SK-N-SH treated with all-trans-retinoic acid at 6 μM for 48 hours (cell line): ENCODE results near the gene DGAT2.

Experiments used
- ATAC-seq: fragments of 200-7000 bp; cut with Tn5 transposase; 3 replicates; pipeline ENCODE4 v1.9.1; 2020; ENCODE audit warnings: mild to moderate bottlenecking, moderate library complexity
- ARNTL ChIP-seq: fragments of 450-650 bp; formaldehyde crosslinking; IDR thresholded peaks from 2 replicates; pipeline ENCODE4 v1.5.0; 2020; ENCODE audit warnings: low read depth, mild to moderate bottlenecking, moderate library complexity, borderline replicate concordance
- BACH2 ChIP-seq: fragments of 250-450 bp; sonication (Bioruptor Pico); IDR thresholded peaks from 2 replicates; pipeline ENCODE4 v1.9.0; 2021; ENCODE audit warnings: mild to moderate bottlenecking, borderline replicate concordance
- CREB5 ChIP-seq: fragments of 250-450 bp; sonication (Bioruptor Pico); IDR thresholded peaks from 2 replicates; pipeline ENCODE4 v1.5.1; 2020; ENCODE audit warnings: low read depth, mild to moderate bottlenecking, moderate library complexity
- CSDC2 ChIP-seq: fragments of 250-450 bp; sonication (Bioruptor Pico); IDR thresholded peaks from 2 replicates; pipeline ENCODE4 v1.5.0; 2020; ENCODE audit warnings: mild to moderate bottlenecking, moderate library complexity
- CSRNP3 ChIP-seq: fragments of 250-450 bp; sonication (Bioruptor Pico); IDR thresholded peaks from 2 replicates; pipeline ENCODE4 v1.5.1; 2021; ENCODE audit warnings: mild to moderate bottlenecking, moderate library complexity
- ESRRG ChIP-seq: fragments of 250-450 bp; sonication (Bioruptor Pico); IDR thresholded peaks from 2 replicates; pipeline ENCODE4 v1.6.1; 2021; ENCODE audit warnings: mild to moderate bottlenecking
- GLIS3 ChIP-seq: fragments of 250-450 bp; sonication (Bioruptor Pico); IDR thresholded peaks from 2 replicates; pipeline ENCODE4 v1.5.0; 2020; ENCODE audit warnings: mild to moderate bottlenecking, moderate library complexity
- ISL1 ChIP-seq: fragments of 250-450 bp; sonication (Bioruptor Pico); IDR thresholded peaks from 2 replicates; pipeline ENCODE4 v2.1.2; 2022; ENCODE audit warnings: mild to moderate bottlenecking, moderate library complexity
- OSR1 ChIP-seq: fragments of 250-450 bp; sonication (Bioruptor Pico); IDR thresholded peaks from 2 replicates; pipeline ENCODE4 v1.8.0; 2022; ENCODE audit warnings: moderate library complexity, mild to moderate bottlenecking, inconsistent platforms
- PATZ1 ChIP-seq: fragments of 250-450 bp; sonication (Bioruptor Pico); IDR thresholded peaks from 2 replicates; pipeline ENCODE4 v1.8.0; 2020; ENCODE audit warnings: mild to moderate bottlenecking, moderate library complexity, borderline replicate concordance
- POU6F1 ChIP-seq: fragments of 250-450 bp; sonication (Bioruptor Pico); IDR thresholded peaks from 2 replicates; pipeline ENCODE4 v1.8.0; 2021; ENCODE audit warnings: low read depth, mild to moderate bottlenecking, moderate library complexity, borderline replicate concordance
- RARB ChIP-seq: fragments of 250-450 bp; sonication (Bioruptor Pico); IDR thresholded peaks from 2 replicates; pipeline ENCODE4 v1.8.0; 2021; ENCODE audit warnings: mild to moderate bottlenecking, moderate library complexity
- SNAI2 ChIP-seq: fragments of 250-450 bp; sonication (Bioruptor Pico); IDR thresholded peaks from 2 replicates; pipeline ENCODE4 v1.5.0; 2020; ENCODE audit warnings: mild to moderate bottlenecking, moderate library complexity
- TOX ChIP-seq: fragments of 250-450 bp; sonication (Bioruptor Pico); IDR thresholded peaks from 2 replicates; pipeline ENCODE4 v1.8.0; 2021; ENCODE audit warnings: mild to moderate bottlenecking, moderate library complexity, borderline replicate concordance
- TSHZ2 ChIP-seq: fragments of 250-450 bp; sonication (Bioruptor Pico); IDR thresholded peaks from 2 replicates; pipeline ENCODE4 v1.5.0; 2020; ENCODE audit warnings: mild to moderate bottlenecking, moderate library complexity
- ZC3H10 ChIP-seq: fragments of 250-450 bp; sonication (Bioruptor Pico); IDR thresholded peaks from 2 replicates; pipeline ENCODE4 v1.5.1; 2021; ENCODE audit warnings: mild to moderate bottlenecking, moderate library complexity
- ZFP3 ChIP-seq: fragments of 250-450 bp; sonication (Bioruptor Pico); IDR thresholded peaks from 2 replicates; pipeline ENCODE4 v1.5.0; 2020; ENCODE audit warnings: mild to moderate bottlenecking, moderate library complexity
- ZFP30 ChIP-seq: fragments of 450-650 bp; formaldehyde crosslinking; IDR thresholded peaks from 2 replicates; pipeline ENCODE4 v1.5.0; 2022; ENCODE audit warnings: mild to moderate bottlenecking, moderate library complexity
- ZNF565 ChIP-seq: fragments of 450-650 bp; formaldehyde crosslinking; conservative IDR thresholded peaks from 2 replicates; pipeline ENCODE4 v1.5.0; 2020; ENCODE audit warnings: low read depth, mild to moderate bottlenecking, moderate library complexity
- ZNF70 ChIP-seq: fragments of 450-650 bp; formaldehyde crosslinking; IDR thresholded peaks from 2 replicates; pipeline ENCODE4 v1.5.0; 2020; ENCODE audit warnings: mild to moderate bottlenecking, moderate library complexity
- ZNF8 ChIP-seq: fragments of 450-650 bp; formaldehyde crosslinking; IDR thresholded peaks from 2 replicates; pipeline ENCODE4 v1.5.0; 2020; ENCODE audit warnings: mild to moderate bottlenecking, moderate library complexity

Gene DGAT2

GRCh38 chr11:75766443-75767227 lies 1.9 kb upstream of the DGAT2 start (continued):
- no peak for TF ChIP-seq CSRNP3 (CRISPR knock-in tag)
- TF ChIP-seq, all 23 proteins: peak for 0

GRCh38 chr11:75767228-75767572 lies 1.4 kb upstream of the DGAT2 start:
- TF ChIP-seq ISL1 (CRISPR knock-in tag) (no peak), ZFP30 (no peak), ZNF8 (CRISPR knock-in tag) (no peak), SNAI2 (CRISPR knock-in tag) (no peak), CSDC2 (CRISPR knock-in tag) (no peak), ARNTL (CRISPR knock-in tag) (no peak), PATZ1 (CRISPR knock-in tag) (no peak), ZNF70 (CRISPR knock-in tag) (no peak), TOX (CRISPR knock-in tag) (no peak), ZFP3 (CRISPR knock-in tag) (no peak), CREB5 (no peak), OSR1 (CRISPR knock-in tag) (no peak), ESRRG (no peak), ZNF565 (no peak)
- no peak for ATAC-seq

GRCh38 chr11:75767793-75768111 lies 826 bp upstream of the DGAT2 start:
- no peak for TF ChIP-seq TOX (CRISPR knock-in tag)
- TF ChIP-seq ZNF8 (CRISPR knock-in tag) = no peak
- no peak for TF ChIP-seq RARB
- TF ChIP-seq ZFP3 (CRISPR knock-in tag) = no peak
- TF ChIP-seq ZC3H10 (CRISPR knock-in tag) = no peak
- no peak for TF ChIP-seq ARNTL (CRISPR knock-in tag)
- no peak for TF ChIP-seq SNAI2 (CRISPR knock-in tag)
- TF ChIP-seq BACH2 (CRISPR knock-in tag) = no peak
- TF ChIP-seq POU6F1 (CRISPR knock-in tag) = no peak
- TF ChIP-seq CSDC2 (CRISPR knock-in tag) = no peak
- TF ChIP-seq ZNF565 = no peak
- TF ChIP-seq GLIS3 = no peak
- ATAC-seq = no peak

- ATAC-seq = no peak
- no peak for TF ChIP-seq ZFP30
- TF ChIP-seq TSHZ2 (CRISPR knock-in tag) = no peak
- no peak for TF ChIP-seq ZNF565
- no peak for TF ChIP-seq ISL1 (CRISPR knock-in tag)
- TF ChIP-seq, all 23 proteins: peak for 0
Measured at GRCh38 chr11:75768909-75769771, 562 bp downstream of the DGAT2 start.
